Chondrocyte (in vitro differentiated cells): ENCODE measurements around the gene RFXAP. TPM values are rescaled to one million over a fixed set of nuclear protein-coding genes. Genes with fewer than 3 reads are reported as not detected.

Experiments used
- DNase-seq: peaks from one replicate; pipeline ENCODE4 v3.0.0; 2021; ENCODE audit warnings: mixed read lengths, low spot score
- H3K27ac Mint-ChIP-seq: one replicate; pipeline ENCODE4 v1.8.0; 2021; ENCODE audit warnings: mild to moderate bottlenecking, moderate library complexity, mixed read lengths; ENCODE audit not compliant: unreplicated experiment
- H3K27me3 Mint-ChIP-seq: 2 replicates; pipeline ENCODE4 v1.8.0; 2021; ENCODE audit warnings: low read depth, mixed read lengths
- H3K36me3 Mint-ChIP-seq: 2 replicates; pipeline ENCODE4 v1.8.0; 2021; ENCODE audit warnings: low read depth, mixed read lengths
- H3K4me1 Mint-ChIP-seq: 2 replicates; pipeline ENCODE4 v1.8.0; 2021; ENCODE audit warnings: low read depth, mild to moderate bottlenecking, mixed read lengths
- H3K4me3 Mint-ChIP-seq: one replicate; pipeline ENCODE4 v1.8.0; 2021; ENCODE audit warnings: mild to moderate bottlenecking, moderate library complexity, mixed read lengths; ENCODE audit not compliant: unreplicated experiment
- H3K9me3 Mint-ChIP-seq: 2 replicates; pipeline ENCODE4 v1.8.0; 2021; ENCODE audit warnings: low read depth, mixed read lengths
- total RNA-seq: library from RNA; stranded (reverse); gene quantifications from 3 replicates; pipeline ENCODE4 v1.2.1, GENCODE V29; 2021
- TF ChIP-seq, protein P1 (sequence below): fragments of 200-600 bp; sonication (generic); IDR thresholded peaks from 2 replicates; pipeline ENCODE4 v1.5.0; 2021; ENCODE audit warnings: antibody characterized with exemption, mild to moderate bottlenecking, moderate library complexity

RFXAP gene
- total RNA-seq, 1 donor from 2014 or later = 5.0 TPM

DNA sequence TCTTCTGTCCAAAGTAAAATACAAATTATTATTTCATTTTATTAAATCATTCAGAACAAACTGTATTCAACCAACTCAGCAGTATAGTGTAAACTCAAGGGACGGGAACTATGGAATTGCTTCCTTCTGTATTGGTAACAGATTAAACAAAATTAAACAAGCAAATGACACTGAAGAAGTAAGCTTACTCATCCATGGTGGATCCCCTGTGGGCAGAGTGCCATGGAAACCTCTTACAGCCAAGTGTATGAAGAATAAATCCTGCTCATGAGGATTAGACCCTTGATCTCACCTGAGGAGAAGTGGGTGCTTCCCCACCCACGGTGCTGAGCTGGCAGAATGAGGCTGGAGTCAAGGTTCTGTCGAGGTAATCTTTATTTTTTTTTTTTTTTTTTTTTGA is 18.0 kb upstream of the RFXAP start:
- TF ChIP-seq, protein P1, sequence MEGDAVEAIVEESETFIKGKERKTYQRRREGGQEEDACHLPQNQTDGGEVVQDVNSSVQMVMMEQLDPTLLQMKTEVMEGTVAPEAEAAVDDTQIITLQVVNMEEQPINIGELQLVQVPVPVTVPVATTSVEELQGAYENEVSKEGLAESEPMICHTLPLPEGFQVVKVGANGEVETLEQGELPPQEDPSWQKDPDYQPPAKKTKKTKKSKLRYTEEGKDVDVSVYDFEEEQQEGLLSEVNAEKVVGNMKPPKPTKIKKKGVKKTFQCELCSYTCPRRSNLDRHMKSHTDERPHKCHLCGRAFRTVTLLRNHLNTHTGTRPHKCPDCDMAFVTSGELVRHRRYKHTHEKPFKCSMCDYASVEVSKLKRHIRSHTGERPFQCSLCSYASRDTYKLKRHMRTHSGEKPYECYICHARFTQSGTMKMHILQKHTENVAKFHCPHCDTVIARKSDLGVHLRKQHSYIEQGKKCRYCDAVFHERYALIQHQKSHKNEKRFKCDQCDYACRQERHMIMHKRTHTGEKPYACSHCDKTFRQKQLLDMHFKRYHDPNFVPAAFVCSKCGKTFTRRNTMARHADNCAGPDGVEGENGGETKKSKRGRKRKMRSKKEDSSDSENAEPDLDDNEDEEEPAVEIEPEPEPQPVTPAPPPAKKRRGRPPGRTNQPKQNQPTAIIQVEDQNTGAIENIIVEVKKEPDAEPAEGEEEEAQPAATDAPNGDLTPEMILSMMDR = no peak
- H3K27ac Mint-ChIP-seq = no peak overlapping the region
- H3K4me1 Mint-ChIP-seq = no peaks in the 10 kb centered on the region

DNA sequence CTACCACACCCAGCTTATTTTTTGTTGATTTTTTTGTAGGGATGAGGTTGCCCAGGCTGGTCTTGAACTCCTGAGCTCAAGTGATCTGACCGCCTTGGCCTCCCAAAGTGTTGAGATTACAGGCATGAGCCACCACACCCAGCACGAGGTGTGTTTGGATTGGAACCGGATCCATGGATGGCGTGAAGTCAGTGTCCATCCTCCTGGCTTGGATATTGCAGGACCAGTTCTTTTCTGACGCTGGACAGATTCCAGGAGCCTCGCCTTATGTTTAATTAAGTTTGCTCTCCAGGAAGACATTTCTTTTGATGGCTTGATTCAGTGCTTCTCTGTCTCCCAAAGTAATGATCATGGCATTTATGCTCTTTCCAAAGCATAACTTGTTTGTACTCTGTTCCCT is 14.4 kb upstream of the RFXAP start:
- H3K4me1 Mint-ChIP-seq = no peaks in the 10 kb centered on the region
- TF ChIP-seq, protein P1 = no peak
- H3K36me3 Mint-ChIP-seq = no peaks in the 10 kb centered on the region
- H3K27ac Mint-ChIP-seq = no peak overlapping the region
- H3K27me3 Mint-ChIP-seq = peaks cover 19% of the 10 kb centered on the region
- H3K4me3 Mint-ChIP-seq = no peak overlapping the region
- no peak for DNase-seq
- no peaks in the 10 kb centered on the region for H3K9me3 Mint-ChIP-seq

More for the DNA sequence above, 18.0 kb upstream of the RFXAP start:
- DNase-seq = no peak
- peaks cover 8% of the 10 kb centered on the region for H3K27me3 Mint-ChIP-seq
- no peak overlapping the region for H3K4me3 Mint-ChIP-seq
- H3K9me3 Mint-ChIP-seq = no peaks in the 10 kb centered on the region
- no peaks in the 10 kb centered on the region for H3K36me3 Mint-ChIP-seq

DNA sequence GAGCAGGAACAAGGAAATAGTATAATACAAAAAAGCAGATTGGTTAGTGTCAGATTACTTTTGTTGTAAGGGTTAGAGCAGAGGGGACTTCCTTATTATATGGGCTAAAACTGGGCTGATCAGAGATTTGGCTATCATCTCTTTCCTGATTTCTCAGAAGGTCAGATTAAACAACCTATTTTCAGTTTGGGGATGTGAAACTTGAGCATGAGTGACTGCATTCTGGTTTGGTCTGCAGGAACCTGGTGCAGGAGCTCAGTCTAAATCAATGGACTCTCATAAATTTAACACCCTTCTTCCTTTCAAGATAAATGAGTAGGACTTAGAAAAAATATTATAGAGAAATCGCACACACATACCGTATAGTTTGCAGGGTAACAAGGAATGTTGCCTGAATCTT is 12.9 kb upstream of the RFXAP start:
- H3K4me1 Mint-ChIP-seq = no peaks in the 10 kb centered on the region
- H3K36me3 Mint-ChIP-seq = no peaks in the 10 kb centered on the region
- no peaks in the 10 kb centered on the region for H3K9me3 Mint-ChIP-seq
- TF ChIP-seq, protein P1 = no peak
- no peak overlapping the region for H3K27ac Mint-ChIP-seq
- no peak overlapping the region for H3K4me3 Mint-ChIP-seq
- no peak for DNase-seq
- H3K27me3 Mint-ChIP-seq = peaks cover 20% of the 10 kb centered on the region

DNA sequence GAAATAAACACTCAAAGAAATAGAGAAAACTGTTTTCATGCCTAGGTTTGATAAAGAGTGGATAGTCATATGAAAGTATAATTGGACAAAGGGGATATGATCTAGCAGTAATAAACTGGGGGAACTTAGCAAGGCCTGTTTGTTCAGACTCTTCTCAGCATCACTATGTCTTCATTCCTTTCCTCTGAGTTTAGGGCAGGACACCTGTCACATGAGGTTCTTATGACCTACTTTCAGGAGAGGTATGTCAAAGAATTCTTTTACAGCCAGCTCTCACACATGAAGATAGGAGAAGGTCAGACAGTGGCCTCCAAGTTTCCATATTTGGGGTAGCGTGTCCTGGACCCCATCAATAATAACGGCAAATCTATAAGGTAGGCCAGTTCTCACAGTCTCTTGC is 11.4 kb upstream of the RFXAP start:
- no peaks in the 10 kb centered on the region for H3K36me3 Mint-ChIP-seq
- no peak overlapping the region for H3K27ac Mint-ChIP-seq
- H3K9me3 Mint-ChIP-seq = no peaks in the 10 kb centered on the region
- H3K4me3 Mint-ChIP-seq = no peak overlapping the region
- TF ChIP-seq, protein P1 = no peak
- H3K4me1 Mint-ChIP-seq = no peaks in the 10 kb centered on the region
- peaks cover 30% of the 10 kb centered on the region for H3K27me3 Mint-ChIP-seq
- DNase-seq = no peak

DNA sequence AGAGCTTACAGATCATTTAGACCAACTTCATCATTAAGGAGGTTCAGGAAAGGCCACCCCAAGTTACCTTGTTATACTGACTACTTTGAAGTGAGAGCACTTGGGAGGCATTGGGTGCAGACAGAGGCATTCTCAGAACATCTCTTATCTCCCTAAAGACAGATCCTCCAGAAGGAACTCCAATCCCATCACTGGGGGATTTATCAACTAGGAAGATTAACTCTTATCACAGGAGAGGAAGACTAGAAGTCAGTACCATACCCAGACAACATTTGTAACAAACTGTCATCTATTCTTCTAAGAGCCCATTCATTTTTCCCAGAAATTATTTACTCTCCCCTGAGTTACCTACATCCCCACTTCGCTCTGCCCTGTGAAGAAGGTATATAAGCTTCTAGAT is 5.8 kb upstream of the RFXAP start:
- Mint-ChIP-seq H3K4me1 (peaks cover 1% of the 10 kb centered on the region), H3K9me3 (no peaks in the 10 kb centered on the region), H3K4me3 (no peak overlapping the region), H3K36me3 (no peaks in the 10 kb centered on the region), H3K27me3 (peaks cover 16% of the 10 kb centered on the region), H3K27ac (no peak overlapping the region)
- TF ChIP-seq, protein P1 = no peak
- DNase-seq = no peak
